HS-5 (cell line): ENCODE results near the gene ANKRD13B.

Experiments used
- DNase-seq: peaks from one replicate; pipeline ENCODE4 v3.0.0-alpha.2; 2012; ENCODE audit warnings: low read depth

The ANKRD13B gene

GRCh38 chr17:29568331-29569244, 24.3 kb upstream of the ANKRD13B start, which contains the start of gene TP53I13:
Gene TP53I13, plus strand, starts transcription at chr17:29568701. Its CDS starts 58 bp downstream, at chr17:29568759.
- no peak for DNase-seq

DNA sequence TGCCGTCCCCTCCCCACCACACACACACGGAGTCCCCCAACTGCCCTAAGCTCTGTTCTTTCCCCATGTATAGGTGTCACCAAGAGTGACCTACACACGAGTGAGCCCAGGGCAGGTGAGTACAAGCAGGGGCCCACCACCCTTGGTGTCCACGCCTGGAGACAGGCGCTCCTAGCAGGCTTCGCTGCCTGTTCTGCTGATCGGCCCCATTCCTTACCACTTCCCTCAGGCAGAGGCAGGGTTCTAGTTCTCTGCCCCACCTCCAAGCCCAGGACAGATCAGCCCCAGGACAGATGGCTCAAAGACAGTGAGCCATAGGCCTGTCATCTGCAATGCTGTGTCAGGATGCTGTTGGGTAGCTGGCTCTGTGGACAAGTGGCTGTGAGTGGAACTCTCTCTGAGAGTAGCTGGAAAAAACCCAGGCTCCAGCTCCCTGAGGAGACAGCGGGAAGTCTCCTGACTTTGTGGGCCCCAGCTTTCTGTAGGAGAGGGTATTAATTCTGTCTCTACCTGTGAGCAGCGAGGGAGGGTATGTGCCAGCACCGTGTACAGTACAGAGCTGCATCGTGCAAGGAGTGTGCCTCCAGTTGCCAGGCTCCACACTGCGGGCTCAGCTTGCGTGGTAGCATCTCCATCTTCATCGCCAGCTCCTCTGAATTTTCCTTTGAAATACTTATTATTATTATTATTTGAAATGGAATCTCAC, 23.5 kb upstream of the ANKRD13B start:
- no peak for DNase-seq

GRCh38 chr17:29570521-29570920, 22.4 kb upstream of the ANKRD13B start:
- no peak for DNase-seq

GRCh38 chr17:29571486-29571882, 21.4 kb upstream of the ANKRD13B start:
- DNase-seq: no peak

- DNase-seq: no peak
Observed at GRCh38 chr17:29571883-29572681, 20.9 kb upstream of the ANKRD13B start.

GRCh38 chr17:29572691-29573557, 20.0 kb upstream of the ANKRD13B start:
- DNase-seq: no peak

- DNase-seq: no peak
Observed at GRCh38 chr17:29573558-29573869, 19.4 kb upstream of the ANKRD13B start.

- no peak for DNase-seq
Observed at GRCh38 chr17:29573871-29574731, 18.8 kb upstream of the ANKRD13B start.

DNA sequence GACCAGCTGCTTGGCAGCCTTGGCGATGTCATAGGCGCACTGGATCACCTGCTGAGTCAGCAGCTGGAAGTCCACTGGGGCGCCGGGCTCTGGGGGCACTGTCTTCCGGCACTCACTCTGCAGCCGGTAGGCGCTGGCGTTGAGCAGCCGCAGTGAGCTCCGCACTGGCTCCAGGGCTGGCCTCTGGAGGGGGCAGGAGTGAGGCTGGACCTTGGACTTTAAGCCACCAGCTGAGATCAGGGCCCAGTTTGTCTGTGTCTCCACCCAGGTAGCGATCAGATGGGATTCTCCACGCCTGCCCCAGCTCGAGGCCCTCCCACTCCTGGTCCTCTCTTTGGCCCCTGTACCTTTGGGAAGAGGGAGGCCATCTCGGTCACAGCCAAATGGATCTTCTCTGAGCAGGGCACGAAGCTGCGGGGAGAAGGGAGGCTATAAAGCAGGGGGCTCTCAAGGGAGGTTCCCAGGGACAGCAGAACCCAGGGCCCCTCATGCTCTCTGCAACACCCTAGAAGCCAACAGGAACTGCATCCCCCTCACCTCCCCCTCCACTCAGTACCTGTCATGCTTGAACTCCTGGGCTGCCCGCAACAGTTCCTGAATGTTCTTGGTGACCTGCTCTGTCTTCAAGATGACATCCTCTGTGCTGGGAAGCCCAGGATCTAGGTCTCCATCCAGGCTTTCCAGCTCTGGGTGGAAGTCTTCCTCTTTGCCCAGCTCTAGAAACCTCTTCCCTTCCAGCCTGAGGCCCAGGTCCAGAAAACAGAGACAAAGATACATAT, 18.0 kb upstream of the ANKRD13B start:
- no peak for DNase-seq

GRCh38 chr17:29575511-29576213, 17.3 kb upstream of the ANKRD13B start:
- no peak for DNase-seq

GRCh38 chr17:29576214-29577000, 16.5 kb upstream of the ANKRD13B start:
- DNase-seq: no peak

DNA sequence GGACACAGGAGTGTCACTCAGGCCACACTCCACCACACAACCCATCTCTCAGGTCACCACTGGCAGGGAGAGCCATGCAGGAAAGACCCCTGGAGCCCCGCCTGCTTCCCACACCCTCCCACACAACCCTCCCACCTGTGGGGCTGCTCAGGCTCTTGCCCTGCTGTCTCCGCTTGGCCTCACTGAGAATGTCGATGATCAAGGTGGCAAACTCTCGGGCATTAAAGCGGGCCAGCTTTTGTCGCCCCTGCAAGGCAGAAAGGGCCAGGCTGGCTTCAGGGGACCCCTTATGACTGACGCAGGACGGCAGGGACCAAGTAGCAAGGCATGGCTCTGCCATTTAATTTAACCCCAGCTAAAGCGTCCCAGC, 15.9 kb upstream of the ANKRD13B start:
- DNase-seq: no peak

DNA sequence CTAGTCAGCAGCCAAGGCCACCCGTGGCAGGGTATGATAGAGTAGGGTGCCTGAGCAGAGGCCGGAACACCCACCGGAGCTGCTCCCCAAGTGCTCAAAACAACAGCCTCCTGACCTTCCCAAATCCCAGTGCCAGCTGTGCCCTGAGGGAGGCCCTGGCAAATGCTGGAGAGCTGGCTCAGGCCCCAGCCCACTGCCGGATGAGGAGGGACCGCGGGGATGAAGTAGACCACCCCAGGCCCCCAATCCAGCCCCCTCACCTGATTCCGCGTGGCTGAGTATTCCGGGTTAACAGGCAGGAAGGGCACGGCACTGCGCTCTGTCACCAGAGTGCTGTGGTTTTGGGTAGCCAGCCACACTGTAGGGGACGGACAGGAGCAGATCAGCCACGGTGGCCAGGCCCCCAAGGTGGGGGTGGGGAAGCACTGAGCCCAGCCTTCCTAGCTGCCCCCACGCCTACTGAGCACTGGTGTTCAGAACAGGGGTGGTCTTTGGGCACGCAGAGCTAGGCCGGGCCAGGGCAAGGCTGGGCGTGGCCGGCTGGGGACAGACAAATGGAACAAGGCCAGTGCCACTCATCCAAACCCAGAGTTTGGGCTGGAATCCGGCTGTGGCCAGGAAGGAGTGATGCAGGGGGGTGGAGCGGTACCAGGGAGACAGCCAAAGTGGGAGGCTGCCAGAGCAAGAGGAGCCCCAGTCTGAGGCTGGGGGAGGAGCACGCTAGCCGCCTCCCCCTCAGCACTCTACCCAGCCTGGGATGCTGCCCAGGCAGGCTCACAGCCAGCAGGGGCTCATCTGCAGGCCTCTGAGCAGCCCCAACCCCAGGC, 15.3 kb upstream of the ANKRD13B start:
- DNase-seq: no peak

DNA sequence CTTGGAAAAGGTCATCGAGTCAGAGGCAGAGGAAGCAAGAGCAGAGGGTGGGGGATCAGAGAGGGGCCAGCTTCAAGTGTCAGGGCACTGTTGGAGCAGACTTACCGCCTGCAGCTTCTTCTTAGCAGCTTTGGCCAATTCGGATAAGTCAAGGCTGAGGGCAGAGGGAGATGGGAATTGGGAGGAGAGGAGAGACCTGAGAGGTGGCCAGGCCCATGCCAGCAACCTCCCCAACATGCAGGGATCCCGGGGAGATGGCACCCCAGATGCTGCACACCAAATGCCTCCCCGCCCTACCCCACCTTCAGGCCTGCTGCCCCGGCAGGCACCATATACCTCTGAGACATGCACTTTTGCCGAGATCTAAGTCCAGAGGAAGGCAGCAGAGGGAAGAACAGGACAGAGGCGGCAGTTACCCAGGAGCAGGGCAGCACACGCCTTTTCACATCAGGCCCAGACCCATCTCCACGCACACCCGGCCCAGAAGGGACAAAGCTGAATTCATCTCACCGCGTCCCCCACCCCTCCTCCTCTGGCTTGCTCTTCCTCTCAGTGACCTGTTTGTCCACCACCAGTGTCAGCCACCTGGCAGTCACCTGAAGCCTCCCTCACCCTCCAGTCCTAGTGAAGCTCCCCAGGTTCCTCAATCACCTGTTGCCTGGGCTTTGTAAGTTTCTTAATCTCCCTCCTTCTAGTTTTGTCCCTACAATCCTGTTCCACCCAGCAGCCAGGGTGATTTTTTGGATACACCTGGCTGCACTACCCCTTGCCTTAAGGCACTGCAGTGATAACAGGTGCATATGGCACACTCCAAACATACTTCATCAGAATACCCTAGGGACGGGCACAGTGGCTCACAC, 14.1 kb upstream of the ANKRD13B start:
- DNase-seq: no peak

DNA sequence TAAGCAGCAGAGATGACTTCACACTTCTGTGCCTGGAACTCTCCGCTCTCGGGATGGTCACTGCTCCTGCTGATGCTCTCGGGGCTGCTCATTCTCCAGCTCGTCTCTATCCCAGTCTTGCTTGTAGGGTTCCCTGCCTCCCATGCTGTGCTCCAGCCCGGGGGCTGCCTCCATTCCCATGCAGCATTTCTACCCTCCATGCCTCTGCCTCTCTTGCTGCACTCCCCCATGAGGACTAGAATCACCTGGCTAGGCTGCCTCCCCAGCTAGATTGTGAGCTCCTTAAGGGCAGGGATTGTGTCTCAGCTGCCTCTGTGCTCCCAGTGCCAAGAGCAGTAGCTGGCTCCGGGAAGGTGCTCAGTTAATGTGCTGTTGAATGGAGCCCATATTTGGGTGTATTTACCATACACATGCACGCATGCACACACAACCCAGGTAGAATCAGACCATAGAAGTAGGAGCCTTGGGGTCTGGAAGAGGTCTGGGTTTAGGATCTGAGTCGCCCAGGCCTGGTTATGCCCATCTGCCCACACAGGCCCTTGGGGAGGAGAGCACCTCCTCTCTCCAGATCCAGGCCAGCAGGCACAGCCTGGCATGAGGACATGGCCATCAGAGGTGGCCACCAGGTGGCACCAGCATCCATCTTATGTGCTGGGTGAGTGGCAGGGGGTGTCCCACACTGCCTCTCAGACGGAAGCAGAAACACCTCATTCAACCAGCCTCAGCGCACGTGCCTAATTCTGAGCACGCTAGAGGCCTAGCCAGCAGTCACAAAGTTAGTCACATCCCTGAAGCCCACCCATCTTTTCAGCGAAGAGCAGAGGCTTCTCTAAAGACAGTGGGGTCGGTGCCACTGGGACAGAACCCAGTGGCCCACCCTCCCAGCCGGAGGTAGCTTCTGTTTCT, 12.8 kb upstream of the ANKRD13B start:
- no peak for DNase-seq
